ENCODE results near the gene QPCT.

Gene QPCT

GRCh38 chr2:37357069-37357468, 12.6 kb downstream of the QPCT start:
- no peak for DNase-seq
- Histone ChIP-seq H3K36me3 (ENCODE audit: control insufficient read depth, insufficient read depth, low read length) (no peaks in the 10 kb centered on the region), H3K27me3 (replicated peaks; ENCODE audit: control insufficient read depth, insufficient read depth, low read length, poor library complexity, severe bottlenecking) (peaks cover 2% of the 10 kb centered on the region), H3K27ac (ENCODE audit: insufficient read depth, low read length, poor library complexity, severe bottlenecking) (no peak overlapping the region), H3K4me3 (ENCODE audit: insufficient read depth, low read depth, low read length, poor library complexity, severe bottlenecking) (no peak overlapping the region), H3K4me1 (ENCODE audit: control insufficient read depth, insufficient read depth, low read length, poor library complexity, severe bottlenecking) (no peaks in the 10 kb centered on the region), H3K9me3 (ENCODE audit: control insufficient read depth, low read length) (no peaks in the 10 kb centered on the region)

GRCh38 chr2:37357530-37357929, 13.1 kb downstream of the QPCT start:
- Histone ChIP-seq H3K36me3 (ENCODE audit: control insufficient read depth, insufficient read depth, low read length) (no peaks in the 10 kb centered on the region), H3K9me3 (ENCODE audit: control insufficient read depth, low read length) (no peaks in the 10 kb centered on the region)

GRCh38 chr2:37358466-37358865, 14.0 kb downstream of the QPCT start:
- H3K4me3 ChIP-seq (ENCODE audit: insufficient read depth, low read depth, low read length, poor library complexity, severe bottlenecking), result no peak overlapping the region
- H3K36me3 ChIP-seq (ENCODE audit: control insufficient read depth, insufficient read depth, low read length), result no peaks in the 10 kb centered on the region
- no peaks in the 10 kb centered on the region for H3K4me1 ChIP-seq (ENCODE audit: control insufficient read depth, insufficient read depth, low read length, poor library complexity, severe bottlenecking)
- no peaks in the 10 kb centered on the region for H3K9me3 ChIP-seq (ENCODE audit: control insufficient read depth, low read length)
- DNase-seq, result no peak
- H3K27me3 ChIP-seq (replicated peaks; ENCODE audit: control insufficient read depth, insufficient read depth, low read length, poor library complexity, severe bottlenecking), result peaks cover 2% of the 10 kb centered on the region
- H3K27ac ChIP-seq (ENCODE audit: insufficient read depth, low read length, poor library complexity, severe bottlenecking), result no peak overlapping the region

More at GRCh38 chr2:37357530-37357929, 13.1 kb downstream of the QPCT start:
- Histone ChIP-seq H3K27me3 (replicated peaks; ENCODE audit: control insufficient read depth, insufficient read depth, low read length, poor library complexity, severe bottlenecking) (peaks cover 2% of the 10 kb centered on the region), H3K4me3 (ENCODE audit: insufficient read depth, low read depth, low read length, poor library complexity, severe bottlenecking) (no peak overlapping the region), H3K27ac (ENCODE audit: insufficient read depth, low read length, poor library complexity, severe bottlenecking) (no peak overlapping the region), H3K4me1 (ENCODE audit: control insufficient read depth, insufficient read depth, low read length, poor library complexity, severe bottlenecking) (no peaks in the 10 kb centered on the region)
- DNase-seq, result no peak

- Histone ChIP-seq H3K36me3 (ENCODE audit: control insufficient read depth, insufficient read depth, low read length) (no peaks in the 10 kb centered on the region), H3K4me1 (ENCODE audit: control insufficient read depth, insufficient read depth, low read length, poor library complexity, severe bottlenecking) (no peaks in the 10 kb centered on the region), H3K4me3 (ENCODE audit: insufficient read depth, low read depth, low read length, poor library complexity, severe bottlenecking) (no peak overlapping the region), H3K9me3 (ENCODE audit: control insufficient read depth, low read length) (no peaks in the 10 kb centered on the region), H3K27me3 (replicated peaks; ENCODE audit: control insufficient read depth, insufficient read depth, low read length, poor library complexity, severe bottlenecking) (peaks cover 2% of the 10 kb centered on the region), H3K27ac (ENCODE audit: insufficient read depth, low read length, poor library complexity, severe bottlenecking) (no peak overlapping the region)
- DNase-seq, result no peak
Observed at GRCh38 chr2:37361216-37361815, 16.9 kb downstream of the QPCT start.

- H3K9me3 ChIP-seq (ENCODE audit: control insufficient read depth, low read length), result no peaks in the 10 kb centered on the region
- peaks cover 7% of the 10 kb centered on the region for H3K4me1 ChIP-seq (ENCODE audit: control insufficient read depth, insufficient read depth, low read length, poor library complexity, severe bottlenecking)
- no peak overlapping the region for H3K27ac ChIP-seq (ENCODE audit: insufficient read depth, low read length, poor library complexity, severe bottlenecking)
- H3K36me3 ChIP-seq (ENCODE audit: control insufficient read depth, insufficient read depth, low read length), result no peaks in the 10 kb centered on the region
- H3K4me3 ChIP-seq (ENCODE audit: insufficient read depth, low read depth, low read length, poor library complexity, severe bottlenecking), result no peak overlapping the region
- no peak for DNase-seq
- H3K27me3 ChIP-seq (replicated peaks; ENCODE audit: control insufficient read depth, insufficient read depth, low read length, poor library complexity, severe bottlenecking), result peaks cover 2% of the 10 kb centered on the region
Observed at GRCh38 chr2:37361994-37362698, 17.7 kb downstream of the QPCT start.

- H3K36me3 ChIP-seq (ENCODE audit: control insufficient read depth, insufficient read depth, low read length), result no peaks in the 10 kb centered on the region
- no peak overlapping the region for H3K27ac ChIP-seq (ENCODE audit: insufficient read depth, low read length, poor library complexity, severe bottlenecking)
- H3K4me1 ChIP-seq (ENCODE audit: control insufficient read depth, insufficient read depth, low read length, poor library complexity, severe bottlenecking), result peaks cover 20% of the 10 kb centered on the region
- H3K4me3 ChIP-seq (ENCODE audit: insufficient read depth, low read depth, low read length, poor library complexity, severe bottlenecking), result no peak overlapping the region
- peaks cover 5% of the 10 kb centered on the region for H3K27me3 ChIP-seq (replicated peaks; ENCODE audit: control insufficient read depth, insufficient read depth, low read length, poor library complexity, severe bottlenecking)
- DNase-seq, result no peak
- H3K9me3 ChIP-seq (ENCODE audit: control insufficient read depth, low read length), result no peaks in the 10 kb centered on the region
Observed at GRCh38 chr2:37364351-37364750, 19.9 kb downstream of the QPCT start.

- Histone ChIP-seq H3K4me3 (ENCODE audit: insufficient read depth, low read depth, low read length, poor library complexity, severe bottlenecking) (no peak overlapping the region), H3K27me3 (replicated peaks; ENCODE audit: control insufficient read depth, insufficient read depth, low read length, poor library complexity, severe bottlenecking) (peaks cover 5% of the 10 kb centered on the region), H3K27ac (ENCODE audit: insufficient read depth, low read length, poor library complexity, severe bottlenecking) (no peak overlapping the region), H3K4me1 (ENCODE audit: control insufficient read depth, insufficient read depth, low read length, poor library complexity, severe bottlenecking) (peaks cover 20% of the 10 kb centered on the region), H3K9me3 (ENCODE audit: control insufficient read depth, low read length) (no peaks in the 10 kb centered on the region), H3K36me3 (ENCODE audit: control insufficient read depth, insufficient read depth, low read length) (no peaks in the 10 kb centered on the region)
- DNase-seq, result no peak
Observed at GRCh38 chr2:37365669-37366068, 21.2 kb downstream of the QPCT start.

- no peak overlapping the region for H3K4me3 ChIP-seq (ENCODE audit: insufficient read depth, low read depth, low read length, poor library complexity, severe bottlenecking)
- no peak for DNase-seq
- H3K27me3 ChIP-seq (replicated peaks; ENCODE audit: control insufficient read depth, insufficient read depth, low read length, poor library complexity, severe bottlenecking), result peaks cover 3% of the 10 kb centered on the region
- H3K4me1 ChIP-seq (ENCODE audit: control insufficient read depth, insufficient read depth, low read length, poor library complexity, severe bottlenecking), result peaks cover 20% of the 10 kb centered on the region
- H3K36me3 ChIP-seq (ENCODE audit: control insufficient read depth, insufficient read depth, low read length), result no peaks in the 10 kb centered on the region
- H3K27ac ChIP-seq (ENCODE audit: insufficient read depth, low read length, poor library complexity, severe bottlenecking), result no peak overlapping the region
- H3K9me3 ChIP-seq (ENCODE audit: control insufficient read depth, low read length), result no peaks in the 10 kb centered on the region
Observed at GRCh38 chr2:37366773-37367172, 22.3 kb downstream of the QPCT start.

- no peak for DNase-seq
- Histone ChIP-seq H3K36me3 (ENCODE audit: control insufficient read depth, insufficient read depth, low read length) (no peaks in the 10 kb centered on the region), H3K27me3 (replicated peaks; ENCODE audit: control insufficient read depth, insufficient read depth, low read length, poor library complexity, severe bottlenecking) (peaks cover 3% of the 10 kb centered on the region), H3K4me1 (ENCODE audit: control insufficient read depth, insufficient read depth, low read length, poor library complexity, severe bottlenecking) (peaks cover 20% of the 10 kb centered on the region), H3K27ac (ENCODE audit: insufficient read depth, low read length, poor library complexity, severe bottlenecking) (no peak overlapping the region), H3K4me3 (ENCODE audit: insufficient read depth, low read depth, low read length, poor library complexity, severe bottlenecking) (no peak overlapping the region), H3K9me3 (ENCODE audit: control insufficient read depth, low read length) (no peaks in the 10 kb centered on the region)
Observed at GRCh38 chr2:37367310-37367709, 22.9 kb downstream of the QPCT start.

GRCh38 chr2:37367984-37368383, 23.6 kb downstream of the QPCT start:
- DNase-seq, result no peak
- H3K27me3 ChIP-seq (replicated peaks; ENCODE audit: control insufficient read depth, insufficient read depth, low read length, poor library complexity, severe bottlenecking), result peaks cover 3% of the 10 kb centered on the region

More at GRCh38 chr2:37367984-37368383, 23.6 kb downstream of the QPCT start:
- Histone ChIP-seq H3K9me3 (ENCODE audit: control insufficient read depth, low read length) (no peaks in the 10 kb centered on the region), H3K4me3 (ENCODE audit: insufficient read depth, low read depth, low read length, poor library complexity, severe bottlenecking) (no peak overlapping the region), H3K27ac (ENCODE audit: insufficient read depth, low read length, poor library complexity, severe bottlenecking) (no peak overlapping the region), H3K4me1 (ENCODE audit: control insufficient read depth, insufficient read depth, low read length, poor library complexity, severe bottlenecking) (peaks cover 20% of the 10 kb centered on the region), H3K36me3 (ENCODE audit: control insufficient read depth, insufficient read depth, low read length) (no peaks in the 10 kb centered on the region)
